Stimulated activated CD4-positive, alpha-beta T cell treated with anti-CD3 and anti-CD28 coated beads, Interleukin-15, amount 100 ng/mL, for 24 hours (primary cell): ENCODE results near the gene PFAS.
"Not testable (repeated sequence)": the region's sequence is repeated elsewhere in the genome, so short reads cannot be mapped to it uniquely, and the experiment has no call there.

Experiments used
- DNase-seq: peaks from one replicate; pipeline ENCODE4 v3.0.0-alpha.2; 2020

The PFAS gene

GRCh38 chr17:8248751-8249607, at the start of gene PFAS:
Gene PFAS (plus strand): TSS chr17:8249289. CDS start chr17:8253938, 4,649 bp downstream.
- DNase-seq: peak; percentile 99

GRCh38 chr17:8204761-8205555, 44.1 kb upstream of the PFAS start:
- DNase-seq: no peak

- no peak for DNase-seq
Observed at GRCh38 chr17:8206536-8206935, 42.6 kb upstream of the PFAS start.

GRCh38 chr17:8209907-8210760, 39.0 kb upstream of the PFAS start, which contains the start of gene AURKB:
Gene AURKB (minus strand): TSS chr17:8210575. CDS start chr17:8210224, 351 bp downstream.
- DNase-seq: peak; percentile 97

- no peak for DNase-seq
Observed at GRCh38 chr17:8210761-8211458, 38.2 kb upstream of the PFAS start.

- DNase-seq: no peak
Observed at GRCh38 chr17:8212312-8213180, 36.5 kb upstream of the PFAS start.

- not testable (repeated sequence) for DNase-seq
Observed at GRCh38 chr17:8214000-8214399, 35.1 kb upstream of the PFAS start.

- peak; percentile 94 for DNase-seq
Observed at GRCh38 chr17:8220783-8221662, 28.1 kb upstream of the PFAS start.

GRCh38 chr17:8221663-8222379, 27.3 kb upstream of the PFAS start:
- peak; percentile 90 for DNase-seq

- no peak for DNase-seq
Observed at GRCh38 chr17:8222380-8222629, 26.8 kb upstream of the PFAS start.

- DNase-seq: peak; percentile 94
Observed at GRCh38 chr17:8222630-8223355, 26.3 kb upstream of the PFAS start.

- DNase-seq: peak; percentile 78
Observed at GRCh38 chr17:8223356-8224126, 25.5 kb upstream of the PFAS start.

- no peak for DNase-seq
Observed at GRCh38 chr17:8224891-8225812, 23.9 kb upstream of the PFAS start.

- peak; percentile 88 for DNase-seq
Observed at GRCh38 chr17:8225813-8226535, 23.1 kb upstream of the PFAS start.

- DNase-seq: peak; percentile 75
Observed at GRCh38 chr17:8226536-8227237, 22.4 kb upstream of the PFAS start.

- DNase-seq: no peak
Observed at GRCh38 chr17:8227238-8227581, 21.9 kb upstream of the PFAS start.
